ENCODE measurements around the gene TMEM175. TPM values are rescaled to one million over a fixed set of nuclear protein-coding genes. Genes with fewer than 3 reads are reported as not detected.

TMEM175 gene
- total and polyA plus RNA-seq, 2 of the 13 experiments (the other 11 are each of a cell fraction or from before 2014, with no cell fraction given) = 5.1 to 9.9 TPM

DNA sequence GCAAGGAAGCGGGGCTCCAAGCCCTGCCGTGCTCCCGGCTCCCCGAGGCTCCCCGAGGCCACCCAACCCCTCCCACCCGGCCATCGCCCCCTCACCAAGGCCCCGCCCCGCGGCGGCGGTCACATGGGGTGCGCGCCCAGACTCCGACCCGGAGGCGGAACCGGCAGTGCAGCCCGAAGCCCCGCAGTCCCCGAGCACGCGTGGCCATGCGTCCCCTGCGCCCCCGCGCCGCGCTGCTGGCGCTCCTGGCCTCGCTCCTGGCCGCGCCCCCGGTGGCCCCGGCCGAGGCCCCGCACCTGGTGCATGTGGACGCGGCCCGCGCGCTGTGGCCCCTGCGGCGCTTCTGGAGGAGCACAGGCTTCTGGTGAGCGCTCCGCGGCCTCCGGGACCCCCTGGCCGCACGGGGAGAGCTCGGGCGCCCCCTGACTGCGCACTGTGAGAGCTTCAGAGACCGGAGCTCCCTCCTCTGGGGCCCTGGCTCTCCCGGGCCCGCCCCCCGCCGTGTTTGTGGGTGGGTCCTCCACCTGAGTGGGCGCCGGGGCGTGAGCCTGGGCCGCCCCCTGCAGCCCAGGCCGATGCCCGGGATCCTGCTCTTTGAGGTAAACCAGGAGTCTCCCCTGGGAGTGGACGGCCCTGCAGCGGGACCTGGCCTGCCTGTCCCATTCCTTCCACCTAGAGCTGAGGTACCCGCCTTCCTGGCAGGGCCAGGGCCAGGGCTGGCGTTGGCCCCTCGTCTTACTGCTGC, 54.8 kb downstream of the TMEM175 start, which contains the start of gene IDUA (continued):
- TF ChIP-seq, protein P1, sequence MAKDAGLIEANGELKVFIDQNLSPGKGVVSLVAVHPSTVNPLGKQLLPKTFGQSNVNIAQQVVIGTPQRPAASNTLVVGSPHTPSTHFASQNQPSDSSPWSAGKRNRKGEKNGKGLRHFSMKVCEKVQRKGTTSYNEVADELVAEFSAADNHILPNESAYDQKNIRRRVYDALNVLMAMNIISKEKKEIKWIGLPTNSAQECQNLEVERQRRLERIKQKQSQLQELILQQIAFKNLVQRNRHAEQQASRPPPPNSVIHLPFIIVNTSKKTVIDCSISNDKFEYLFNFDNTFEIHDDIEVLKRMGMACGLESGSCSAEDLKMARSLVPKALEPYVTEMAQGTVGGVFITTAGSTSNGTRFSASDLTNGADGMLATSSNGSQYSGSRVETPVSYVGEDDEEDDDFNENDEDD (CRISPR knock-in tag; IDR thresholded peaks at IDR 0.05; ENCODE audit: borderline replicate concordance) = peak; percentile 30; the same call in 1 of the 2 replicates
- TF ChIP-seq, protein P2, sequence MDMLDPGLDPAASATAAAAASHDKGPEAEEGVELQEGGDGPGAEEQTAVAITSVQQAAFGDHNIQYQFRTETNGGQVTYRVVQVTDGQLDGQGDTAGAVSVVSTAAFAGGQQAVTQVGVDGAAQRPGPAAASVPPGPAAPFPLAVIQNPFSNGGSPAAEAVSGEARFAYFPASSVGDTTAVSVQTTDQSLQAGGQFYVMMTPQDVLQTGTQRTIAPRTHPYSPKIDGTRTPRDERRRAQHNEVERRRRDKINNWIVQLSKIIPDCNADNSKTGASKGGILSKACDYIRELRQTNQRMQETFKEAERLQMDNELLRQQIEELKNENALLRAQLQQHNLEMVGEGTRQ (IDR thresholded peaks at IDR 0.05; ENCODE audit: low read depth, low read length) = peak; percentile 37; the same call in 1 of the 2 replicates
- TF ChIP-seq, protein P2 (CRISPR knock-in tag; IDR thresholded peaks at IDR 0.05; ENCODE audit: borderline replicate concordance) = peak; percentile 67; the same call in 1 of the 2 replicates
- TF ChIP-seq ZNF121 (CRISPR knock-in tag; IDR thresholded peaks at IDR 0.05) (peak; percentile 76), RAD21 (CRISPR knock-in tag; IDR thresholded peaks at IDR 0.05) (peak; percentile 91), KAT8 (CRISPR knock-in tag; IDR thresholded peaks at IDR 0.05) (0 out of 2 replicates have a peak, but pooled peaks have one; percentile 37), EED (CRISPR knock-in tag; IDR thresholded peaks at IDR 0.05) (no peak), ZNF678 (CRISPR knock-in tag; IDR thresholded peaks at IDR 0.05) (peak; percentile 75; the same call in 1 of the 2 replicates), KMT2B (CRISPR knock-in tag; IDR thresholded peaks at IDR 0.05) (no peak), ZBTB7A (CRISPR knock-in tag; IDR thresholded peaks at IDR 0.05) (0 out of 2 replicates have a peak, but pooled peaks have one; percentile 17), RBAK (CRISPR knock-in tag; IDR thresholded peaks at IDR 0.05) (no peak), PHF20 (CRISPR knock-in tag; IDR thresholded peaks at IDR 0.05) (peak; percentile 30; the same call in 1 of the 2 replicates), HNRNPK (IDR thresholded peaks at IDR 0.05; ENCODE audit: low read depth, low read length, poor library complexity, severe bottlenecking) (peak; percentile 75), ZNF841 (CRISPR knock-in tag; IDR thresholded peaks at IDR 0.05; ENCODE audit: borderline replicate concordance) (peak; percentile 84; the same call in 1 of the 2 replicates), PAX8 (CRISPR knock-in tag; IDR thresholded peaks at IDR 0.05; ENCODE audit: borderline replicate concordance) (peak; percentile 50; the same call in 1 of the 2 replicates), MTA3 (CRISPR knock-in tag; IDR thresholded peaks at IDR 0.05) (no peak), PHF5A (CRISPR knock-in tag; IDR thresholded peaks at IDR 0.05; ENCODE audit: low read depth, unreplicated experiment) (peak; percentile 28)
- TF ChIP-seq, protein P3, sequence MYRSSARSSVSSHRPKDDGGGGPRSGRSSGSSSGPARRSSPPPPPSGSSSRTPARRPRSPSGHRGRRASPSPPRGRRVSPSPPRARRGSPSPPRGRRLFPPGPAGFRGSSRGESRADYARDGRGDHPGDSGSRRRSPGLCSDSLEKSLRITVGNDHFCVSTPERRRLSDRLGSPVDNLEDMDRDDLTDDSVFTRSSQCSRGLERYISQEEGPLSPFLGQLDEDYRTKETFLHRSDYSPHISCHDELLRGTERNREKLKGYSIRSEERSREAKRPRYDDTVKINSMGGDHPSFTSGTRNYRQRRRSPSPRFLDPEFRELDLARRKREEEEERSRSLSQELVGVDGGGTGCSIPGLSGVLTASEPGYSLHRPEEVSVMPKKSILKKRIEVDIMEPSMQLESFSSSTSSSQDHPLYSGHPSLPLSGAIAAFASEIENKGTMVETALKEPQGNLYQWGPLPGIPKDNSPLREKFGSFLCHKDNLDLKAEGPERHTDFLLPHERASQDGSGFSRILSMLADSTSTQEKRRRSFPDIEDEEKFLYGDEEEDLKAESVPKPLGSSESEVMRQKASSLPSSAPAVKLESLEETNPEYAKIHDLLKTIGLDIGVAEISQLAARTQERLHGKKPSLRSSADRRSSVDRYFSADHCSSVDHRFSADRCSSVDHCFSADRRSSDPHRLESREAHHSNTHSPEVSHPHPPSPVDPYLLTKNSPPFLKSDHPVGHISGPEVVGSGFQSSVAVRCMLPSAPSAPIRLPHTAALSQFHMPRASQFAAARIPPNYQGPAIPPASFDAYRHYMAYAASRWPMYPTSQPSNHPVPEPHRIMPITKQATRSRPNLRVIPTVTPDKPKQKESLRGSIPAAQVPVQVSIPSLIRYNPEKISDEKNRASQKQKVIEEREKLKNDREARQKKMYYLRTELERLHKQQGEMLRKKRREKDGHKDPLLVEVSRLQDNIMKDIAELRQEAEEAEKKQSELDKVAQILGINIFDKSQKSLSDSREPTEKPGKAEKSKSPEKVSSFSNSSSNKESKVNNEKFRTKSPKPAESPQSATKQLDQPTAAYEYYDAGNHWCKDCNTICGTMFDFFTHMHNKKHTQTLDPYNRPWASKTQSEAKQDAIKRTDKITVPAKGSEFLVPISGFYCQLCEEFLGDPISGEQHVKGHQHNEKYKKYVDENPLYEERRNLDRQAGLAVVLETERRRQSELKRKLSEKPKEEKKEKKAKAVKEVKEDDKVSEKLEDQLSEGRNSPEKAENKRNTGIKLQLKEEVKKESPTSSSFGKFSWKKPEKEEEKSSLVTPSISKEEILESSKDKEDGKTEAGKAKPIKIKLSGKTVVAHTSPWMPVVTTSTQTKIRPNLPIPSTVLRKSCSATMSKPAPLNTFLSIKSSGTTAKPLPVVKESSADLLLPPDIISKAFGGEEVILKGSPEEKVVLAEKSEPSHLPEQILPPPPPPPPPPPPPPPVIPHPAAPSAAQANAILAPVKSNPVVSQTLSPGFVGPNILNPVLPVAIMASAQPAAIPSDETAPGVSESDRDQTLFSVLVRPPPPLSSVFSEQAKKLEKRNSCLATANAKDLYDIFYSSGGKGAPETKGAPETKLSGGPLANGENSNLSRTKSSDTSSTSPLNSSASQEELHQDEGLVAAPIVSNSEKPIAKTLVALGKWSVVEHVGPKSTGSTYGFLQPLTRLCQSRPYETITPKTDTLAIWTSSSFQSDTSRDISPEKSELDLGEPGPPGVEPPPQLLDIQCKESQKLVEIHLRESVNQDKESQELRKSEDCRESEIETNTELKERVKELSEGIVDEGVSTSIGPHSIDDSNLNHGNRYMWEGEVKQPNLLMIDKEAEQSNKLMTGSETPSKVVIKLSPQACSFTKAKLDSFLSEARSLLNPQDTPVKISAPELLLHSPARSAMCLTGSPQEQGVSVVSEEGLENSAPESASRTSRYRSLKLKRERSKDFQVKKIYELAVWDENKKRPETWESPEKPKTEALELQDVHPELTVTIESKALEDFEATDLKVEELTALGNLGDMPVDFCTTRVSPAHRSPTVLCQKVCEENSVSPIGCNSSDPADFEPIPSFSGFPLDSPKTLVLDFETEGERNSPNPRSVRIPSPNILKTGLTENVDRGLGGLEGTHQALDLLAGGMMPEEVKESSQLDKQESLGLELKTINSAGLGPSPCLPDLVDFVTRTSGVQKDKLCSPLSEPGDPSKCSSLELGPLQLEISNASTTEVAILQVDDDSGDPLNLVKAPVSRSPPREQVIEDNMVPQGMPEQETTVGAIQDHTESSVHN (CRISPR knock-in tag; IDR thresholded peaks at IDR 0.05) = peak; percentile 58; the same call in 1 of the 2 replicates

Measured in HepG2 (cell line).